DND-41 (cell line): ENCODE measurements around the gene PLCXD3.

Source experiments
- EZH2 ChIP-seq: IDR thresholded peaks from 3 replicates; pipeline ENCODE4 v1.6.1; 2012; ENCODE audit warnings: borderline replicate concordance, low read depth, mild to moderate bottlenecking, moderate library complexity, low read length, inconsistent platforms; ENCODE audit not compliant: severe bottlenecking
- TF ChIP-seq, protein P1 (sequence below): IDR thresholded peaks from 2 replicates; pipeline ENCODE4 v1.5.1; 2012; ENCODE audit warnings: borderline replicate concordance, low read length, moderate library complexity, mild to moderate bottlenecking; ENCODE audit not compliant: poor library complexity, severe bottlenecking; ENCODE audit errors: extremely low read depth

DNA sequence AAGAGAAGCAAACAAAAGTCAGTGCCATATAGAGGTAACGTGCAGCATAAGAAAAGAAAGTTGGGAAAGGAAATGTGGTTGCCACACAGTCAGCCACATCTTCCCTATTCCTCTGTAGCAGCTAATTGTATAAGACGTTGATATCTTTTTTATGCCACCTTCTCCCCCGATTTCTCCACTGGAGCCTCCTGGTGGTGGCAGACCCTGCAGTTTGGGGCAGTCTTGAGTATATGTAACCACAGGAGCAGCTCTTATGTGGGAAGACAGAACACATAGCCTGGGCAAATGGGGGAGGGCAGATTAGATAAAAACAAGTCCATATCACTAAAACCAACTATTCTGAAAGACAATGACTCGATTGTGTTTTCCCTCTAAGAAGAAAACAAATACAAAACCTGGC is 99.7 kb downstream of the PLCXD3 start:
- TF ChIP-seq, protein P1, sequence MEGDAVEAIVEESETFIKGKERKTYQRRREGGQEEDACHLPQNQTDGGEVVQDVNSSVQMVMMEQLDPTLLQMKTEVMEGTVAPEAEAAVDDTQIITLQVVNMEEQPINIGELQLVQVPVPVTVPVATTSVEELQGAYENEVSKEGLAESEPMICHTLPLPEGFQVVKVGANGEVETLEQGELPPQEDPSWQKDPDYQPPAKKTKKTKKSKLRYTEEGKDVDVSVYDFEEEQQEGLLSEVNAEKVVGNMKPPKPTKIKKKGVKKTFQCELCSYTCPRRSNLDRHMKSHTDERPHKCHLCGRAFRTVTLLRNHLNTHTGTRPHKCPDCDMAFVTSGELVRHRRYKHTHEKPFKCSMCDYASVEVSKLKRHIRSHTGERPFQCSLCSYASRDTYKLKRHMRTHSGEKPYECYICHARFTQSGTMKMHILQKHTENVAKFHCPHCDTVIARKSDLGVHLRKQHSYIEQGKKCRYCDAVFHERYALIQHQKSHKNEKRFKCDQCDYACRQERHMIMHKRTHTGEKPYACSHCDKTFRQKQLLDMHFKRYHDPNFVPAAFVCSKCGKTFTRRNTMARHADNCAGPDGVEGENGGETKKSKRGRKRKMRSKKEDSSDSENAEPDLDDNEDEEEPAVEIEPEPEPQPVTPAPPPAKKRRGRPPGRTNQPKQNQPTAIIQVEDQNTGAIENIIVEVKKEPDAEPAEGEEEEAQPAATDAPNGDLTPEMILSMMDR: peak; percentile 33
- TF ChIP-seq EZH2: no peak
